ENCODE data around the gene SNHG17.

SNHG17 gene

DNA sequence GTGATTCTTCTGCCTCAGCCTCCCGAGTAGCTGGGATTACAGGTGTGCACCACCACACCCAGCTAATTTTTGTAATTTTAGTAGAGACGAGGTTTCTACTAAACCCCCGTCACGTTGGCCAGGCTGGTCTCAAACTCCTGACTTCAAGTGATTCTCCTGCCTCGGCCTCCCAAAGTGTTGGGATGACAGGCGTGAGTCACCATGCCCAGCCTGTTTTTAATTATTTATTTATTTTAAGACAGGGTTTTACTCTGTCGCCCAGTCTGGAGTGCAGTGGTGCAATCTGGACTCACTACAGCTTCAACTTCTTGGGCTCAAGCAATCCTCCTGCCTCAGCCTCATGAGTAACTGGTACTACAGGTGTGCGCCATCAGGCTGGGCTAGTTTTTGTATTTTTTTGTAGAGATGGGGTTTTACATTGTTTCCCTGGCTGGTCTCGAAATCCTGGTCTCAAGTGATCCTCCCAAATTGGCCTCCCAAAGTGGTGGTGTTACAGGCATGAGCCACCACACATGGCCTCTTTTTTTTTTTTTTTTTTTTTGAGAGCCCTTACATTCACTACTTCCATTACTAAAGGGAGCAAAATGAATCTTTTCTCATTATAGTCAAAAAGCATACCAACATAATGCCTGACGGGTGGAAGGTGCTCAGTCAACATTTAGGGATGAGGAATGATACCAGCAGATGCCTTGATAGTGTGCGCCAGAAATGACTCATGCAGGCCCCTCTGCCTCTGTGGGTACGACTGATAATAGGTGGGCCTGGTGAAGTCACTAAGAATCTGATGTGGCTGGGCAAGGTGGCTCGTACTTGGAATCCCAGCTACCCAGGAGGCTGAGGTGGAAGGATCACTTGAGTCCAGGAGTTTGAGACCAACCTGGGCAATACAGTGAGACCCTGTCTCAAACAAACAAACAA lies 19.7 kb upstream of the SNHG17 start:
- DNase-seq (ENCODE audit: low spot score) = no peak
- in situ Hi-C loops (cut with MboI; ENCODE audit: low pct_unique_long_range_greater_than_20kb, low sequenced_read_pairs, unreplicated experiment) = no loop called here
- TF ChIP-seq, protein P1, sequence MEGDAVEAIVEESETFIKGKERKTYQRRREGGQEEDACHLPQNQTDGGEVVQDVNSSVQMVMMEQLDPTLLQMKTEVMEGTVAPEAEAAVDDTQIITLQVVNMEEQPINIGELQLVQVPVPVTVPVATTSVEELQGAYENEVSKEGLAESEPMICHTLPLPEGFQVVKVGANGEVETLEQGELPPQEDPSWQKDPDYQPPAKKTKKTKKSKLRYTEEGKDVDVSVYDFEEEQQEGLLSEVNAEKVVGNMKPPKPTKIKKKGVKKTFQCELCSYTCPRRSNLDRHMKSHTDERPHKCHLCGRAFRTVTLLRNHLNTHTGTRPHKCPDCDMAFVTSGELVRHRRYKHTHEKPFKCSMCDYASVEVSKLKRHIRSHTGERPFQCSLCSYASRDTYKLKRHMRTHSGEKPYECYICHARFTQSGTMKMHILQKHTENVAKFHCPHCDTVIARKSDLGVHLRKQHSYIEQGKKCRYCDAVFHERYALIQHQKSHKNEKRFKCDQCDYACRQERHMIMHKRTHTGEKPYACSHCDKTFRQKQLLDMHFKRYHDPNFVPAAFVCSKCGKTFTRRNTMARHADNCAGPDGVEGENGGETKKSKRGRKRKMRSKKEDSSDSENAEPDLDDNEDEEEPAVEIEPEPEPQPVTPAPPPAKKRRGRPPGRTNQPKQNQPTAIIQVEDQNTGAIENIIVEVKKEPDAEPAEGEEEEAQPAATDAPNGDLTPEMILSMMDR (IDR thresholded peaks at IDR 0.05; ENCODE audit: extremely low read depth, insufficient read depth, missing control alignments) = no peak

DNA sequence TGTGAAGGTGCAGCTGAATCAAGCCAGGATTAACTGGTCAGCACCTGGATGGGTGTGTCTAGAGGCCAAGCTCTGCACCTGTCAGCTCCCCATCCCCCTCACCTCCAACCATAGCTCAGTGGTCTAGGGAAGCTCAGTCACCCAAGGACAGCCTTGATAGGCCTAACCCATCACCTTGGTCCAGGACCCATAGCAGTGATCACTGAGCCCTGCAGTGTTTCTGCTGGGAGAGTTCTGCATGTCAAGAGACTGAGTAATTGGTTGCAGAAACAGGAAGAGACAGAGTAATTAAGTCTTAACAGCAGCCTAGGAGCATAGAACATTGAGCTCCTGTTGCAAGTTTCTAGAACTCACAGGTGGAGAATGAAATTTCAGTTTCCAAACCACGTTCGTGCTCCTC lies 18.8 kb upstream of the SNHG17 start:
- TF ChIP-seq, protein P1 (IDR thresholded peaks at IDR 0.05; ENCODE audit: extremely low read depth, insufficient read depth, missing control alignments) = no peak
- in situ Hi-C loops (cut with MboI; ENCODE audit: low pct_unique_long_range_greater_than_20kb, low sequenced_read_pairs, unreplicated experiment) = no loop called here
- DNase-seq (ENCODE audit: low spot score) = no peak

DNA sequence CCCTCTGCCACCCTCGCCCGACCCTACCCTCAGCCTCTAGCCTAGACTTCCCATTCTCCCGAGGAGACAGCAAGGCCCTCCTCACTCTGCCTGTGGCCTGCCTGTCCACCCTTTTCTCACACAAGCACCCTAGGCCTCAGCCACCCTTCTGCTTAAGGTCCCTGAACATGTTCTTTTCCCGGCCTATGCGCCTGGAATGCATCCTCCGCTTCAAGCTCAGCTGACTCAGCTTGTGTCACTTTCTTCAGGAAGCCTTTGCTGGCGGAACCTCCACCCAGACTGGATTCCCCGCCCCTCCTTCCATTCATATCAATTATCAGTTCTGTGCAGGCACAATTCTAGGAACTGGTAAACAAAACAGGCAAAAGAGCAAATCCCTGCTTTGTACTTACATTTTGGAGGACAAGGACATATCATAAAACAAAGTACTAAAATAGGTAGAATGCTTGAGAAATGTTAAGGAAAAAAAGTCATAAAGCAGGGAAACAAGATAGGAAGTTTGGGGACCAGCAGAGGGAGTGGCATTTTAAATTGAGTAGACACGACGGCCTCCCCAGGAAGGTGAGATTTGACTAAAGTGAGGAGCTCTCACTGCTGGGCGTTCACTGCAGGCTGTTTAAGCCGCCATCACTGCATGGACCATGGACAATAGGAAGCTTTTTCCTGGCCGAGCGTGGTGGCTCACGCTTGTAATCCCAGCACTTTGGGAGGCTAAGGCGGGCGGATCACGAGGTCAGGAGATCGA lies 17.9 kb upstream of the SNHG17 start:
- TF ChIP-seq, protein P1 (IDR thresholded peaks at IDR 0.05; ENCODE audit: extremely low read depth, insufficient read depth, missing control alignments) = no peak
- in situ Hi-C loops (cut with MboI; ENCODE audit: low pct_unique_long_range_greater_than_20kb, low sequenced_read_pairs, unreplicated experiment) = no loop called here
- DNase-seq (ENCODE audit: low spot score) = no peak

DNA sequence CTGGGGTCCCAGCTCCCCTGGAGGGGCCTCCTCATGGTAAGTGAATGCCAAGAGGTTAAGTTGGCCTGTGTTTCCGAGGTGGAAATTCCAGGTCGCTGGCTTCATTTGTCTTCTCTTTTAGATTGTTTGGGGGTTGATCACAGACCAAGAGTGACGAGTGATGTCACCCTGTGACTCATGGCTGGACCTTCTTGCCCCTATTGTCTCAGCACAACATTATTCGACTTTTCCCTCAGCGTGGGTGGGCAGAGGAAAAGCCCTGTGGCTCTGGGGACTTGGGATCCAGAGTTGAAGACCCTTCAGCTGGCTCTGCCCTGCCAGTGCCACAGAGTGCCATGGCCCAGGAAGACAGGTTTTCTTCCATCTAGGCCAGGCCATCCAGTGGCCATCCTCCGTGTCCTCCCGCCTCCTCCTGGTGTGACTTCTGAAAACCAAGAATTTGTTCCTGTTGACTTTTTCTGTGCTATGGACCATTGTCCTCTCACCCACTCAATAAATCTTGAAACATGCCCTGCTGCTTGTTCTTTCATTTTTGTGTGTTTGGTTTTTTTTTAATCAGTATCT lies 15.4 kb upstream of the SNHG17 start:
- in situ Hi-C loops (cut with MboI; ENCODE audit: low pct_unique_long_range_greater_than_20kb, low sequenced_read_pairs, unreplicated experiment) = no loop called here
- TF ChIP-seq, protein P1 (IDR thresholded peaks at IDR 0.05; ENCODE audit: extremely low read depth, insufficient read depth, missing control alignments) = no peak
- no peak for DNase-seq (ENCODE audit: low spot score)

DNA sequence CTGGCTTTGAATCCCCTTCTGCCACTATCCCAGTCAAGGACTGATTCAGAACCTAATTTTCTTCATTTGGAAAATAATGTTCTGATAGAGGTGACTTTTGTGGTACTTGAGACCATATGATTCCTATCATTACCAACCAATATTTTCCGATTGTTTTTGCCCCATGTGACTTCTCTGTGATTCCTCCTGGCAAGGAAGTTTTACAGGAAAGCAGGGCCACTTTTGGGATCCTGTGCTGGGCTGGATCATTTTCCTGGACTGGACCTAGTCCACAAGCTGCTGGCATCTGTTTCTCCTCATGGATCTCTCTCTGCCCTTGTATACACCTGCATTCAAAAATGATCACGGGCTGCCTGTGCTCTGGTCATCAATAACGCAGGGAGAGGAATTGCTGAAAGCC lies 13.9 kb upstream of the SNHG17 start:
- TF ChIP-seq, protein P1 (IDR thresholded peaks at IDR 0.05; ENCODE audit: extremely low read depth, insufficient read depth, missing control alignments) = no peak
- no peak for DNase-seq (ENCODE audit: low spot score)
- in situ Hi-C loops (cut with MboI; ENCODE audit: low pct_unique_long_range_greater_than_20kb, low sequenced_read_pairs, unreplicated experiment) = no loop called here

DNA sequence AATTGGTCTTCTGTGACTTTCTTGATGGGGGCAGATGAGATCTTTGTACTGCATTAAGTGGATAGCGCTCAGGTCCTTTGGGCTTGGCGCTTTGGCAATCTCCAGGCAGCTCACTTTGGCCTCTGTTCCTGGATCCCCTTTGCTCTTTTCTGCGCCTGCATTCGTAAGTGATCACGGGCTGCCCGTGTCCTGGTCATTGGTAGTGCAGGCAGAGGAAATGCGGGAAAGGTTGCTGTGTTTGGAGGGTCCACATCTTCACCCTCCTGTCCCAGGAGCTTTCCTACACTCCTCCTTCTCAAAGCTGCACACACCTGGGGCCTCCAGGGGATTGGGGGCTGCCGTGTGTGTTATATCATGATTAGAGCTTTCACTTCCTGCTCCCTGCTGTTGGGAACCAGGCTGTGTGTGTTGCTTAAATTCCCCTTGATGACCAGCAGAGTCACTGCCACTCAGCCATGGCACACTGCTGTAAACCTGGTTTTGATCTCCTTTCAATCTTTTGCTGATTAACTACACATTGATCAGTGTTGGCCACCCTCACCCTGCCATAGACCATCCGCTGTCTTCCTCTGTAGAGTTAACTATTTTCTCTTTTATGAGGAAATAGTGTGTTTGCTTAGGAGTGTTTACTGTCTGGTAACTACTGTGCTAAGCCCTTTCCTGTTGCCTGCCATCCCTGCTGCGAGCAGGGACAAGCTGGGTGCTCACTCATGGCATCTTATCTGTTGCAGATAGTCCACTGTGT lies 13.0 kb upstream of the SNHG17 start:
- DNase-seq (ENCODE audit: low spot score) = no peak
- in situ Hi-C loops (cut with MboI; ENCODE audit: low pct_unique_long_range_greater_than_20kb, low sequenced_read_pairs, unreplicated experiment) = no loop called here
- TF ChIP-seq, protein P1 (IDR thresholded peaks at IDR 0.05; ENCODE audit: extremely low read depth, insufficient read depth, missing control alignments) = no peak

All from GM13977 (cell line).